Fibroblast of upper back skin (primary cell): ENCODE measurements around the gene SDK2.

Source experiments
- DNase-seq: peaks from one replicate; pipeline ENCODE4 v3.0.0-alpha.2; 2013

SDK2 gene

DNA sequence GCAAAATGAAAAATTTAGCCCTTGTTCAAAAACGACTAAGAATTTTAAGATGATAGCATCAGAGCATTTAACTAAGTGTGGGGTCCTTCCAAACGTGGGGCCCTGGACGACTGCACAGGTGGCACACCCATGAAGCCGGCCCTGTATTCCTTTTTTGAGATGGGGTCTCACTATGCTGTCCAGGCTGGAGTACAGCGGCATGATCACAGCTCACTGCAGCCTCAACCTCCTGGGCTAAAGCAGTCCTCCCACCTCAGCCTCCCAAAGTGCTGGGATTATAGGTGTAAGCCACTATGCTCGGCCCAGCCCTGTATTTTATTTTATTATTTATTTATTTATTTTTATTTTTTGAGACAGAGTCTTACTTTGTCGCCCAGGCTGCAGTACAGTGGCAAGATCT lies 241.8 kb downstream of the SDK2 start:
- no peak for DNase-seq

DNA sequence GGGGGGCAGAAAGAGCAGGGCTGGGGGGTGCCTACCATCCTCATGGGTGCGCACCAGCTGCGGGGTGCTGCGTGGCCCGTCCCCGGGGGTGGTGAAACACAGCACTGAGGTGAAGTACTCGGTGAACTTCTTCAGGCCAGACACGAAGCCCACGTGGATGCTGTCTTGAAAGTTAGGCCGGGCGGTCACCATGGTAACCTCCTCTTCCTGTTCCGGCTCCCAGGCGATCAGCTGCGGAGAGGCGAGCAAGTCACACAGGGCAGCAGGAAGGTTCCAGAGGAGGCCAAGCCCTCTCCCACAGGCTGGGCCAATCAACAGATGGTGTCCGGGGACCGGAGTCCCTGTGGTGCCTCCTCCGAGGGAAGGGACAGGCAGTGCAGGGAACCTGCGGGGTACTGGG lies 242.3 kb downstream of the SDK2 start:
- DNase-seq = peak; percentile 19

DNA sequence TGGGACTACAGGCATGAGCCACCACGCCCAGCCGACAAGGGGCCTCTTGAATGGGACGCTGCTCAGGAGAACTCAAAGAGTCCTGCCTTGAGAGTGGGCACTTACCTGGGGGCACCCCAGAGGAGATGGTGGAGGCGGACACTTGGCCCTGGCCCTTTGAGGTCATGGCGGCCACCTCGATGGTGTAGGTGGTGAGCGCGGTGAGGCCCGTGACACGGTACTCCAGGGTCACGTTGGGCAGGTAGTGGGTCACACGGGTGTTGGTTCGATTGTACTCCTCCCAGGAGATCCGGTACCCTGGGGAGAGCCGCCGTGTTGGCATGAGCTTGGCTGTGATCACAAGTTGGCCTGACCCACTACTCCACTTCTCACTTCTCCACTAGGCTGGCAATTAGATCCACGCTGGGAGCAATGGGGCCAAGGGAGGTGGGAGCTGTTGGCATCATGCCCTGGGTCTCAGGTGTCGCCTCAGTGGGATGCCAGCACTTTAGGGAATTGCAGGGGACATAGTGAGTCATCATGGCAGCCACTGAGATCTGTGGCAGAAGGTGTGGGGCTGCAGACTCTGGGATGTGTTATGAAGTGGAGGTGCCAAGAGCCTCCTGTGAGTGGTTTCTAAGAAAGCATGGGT lies 243.2 kb downstream of the SDK2 start:
- no peak for DNase-seq

DNA sequence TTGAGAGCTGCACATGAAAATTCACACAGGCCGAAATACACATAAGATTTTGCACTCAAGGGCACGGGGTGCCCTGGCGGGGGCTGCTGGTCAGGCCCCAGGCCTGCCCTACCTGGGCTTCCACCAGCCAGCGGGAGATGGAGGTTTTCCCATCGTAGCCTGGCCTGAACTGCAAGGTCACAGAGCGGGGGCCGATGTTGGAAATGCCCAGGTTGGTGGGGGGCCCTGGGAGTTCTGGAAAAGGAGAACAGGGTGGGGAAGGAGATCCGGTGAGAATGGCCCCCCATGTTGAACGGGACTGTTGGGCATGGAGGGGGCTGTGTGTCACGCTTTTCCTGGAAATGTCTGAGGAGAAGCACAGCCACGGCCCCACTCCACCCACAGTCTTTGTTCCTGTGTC lies 245.2 kb downstream of the SDK2 start:
- DNase-seq = no peak

DNA sequence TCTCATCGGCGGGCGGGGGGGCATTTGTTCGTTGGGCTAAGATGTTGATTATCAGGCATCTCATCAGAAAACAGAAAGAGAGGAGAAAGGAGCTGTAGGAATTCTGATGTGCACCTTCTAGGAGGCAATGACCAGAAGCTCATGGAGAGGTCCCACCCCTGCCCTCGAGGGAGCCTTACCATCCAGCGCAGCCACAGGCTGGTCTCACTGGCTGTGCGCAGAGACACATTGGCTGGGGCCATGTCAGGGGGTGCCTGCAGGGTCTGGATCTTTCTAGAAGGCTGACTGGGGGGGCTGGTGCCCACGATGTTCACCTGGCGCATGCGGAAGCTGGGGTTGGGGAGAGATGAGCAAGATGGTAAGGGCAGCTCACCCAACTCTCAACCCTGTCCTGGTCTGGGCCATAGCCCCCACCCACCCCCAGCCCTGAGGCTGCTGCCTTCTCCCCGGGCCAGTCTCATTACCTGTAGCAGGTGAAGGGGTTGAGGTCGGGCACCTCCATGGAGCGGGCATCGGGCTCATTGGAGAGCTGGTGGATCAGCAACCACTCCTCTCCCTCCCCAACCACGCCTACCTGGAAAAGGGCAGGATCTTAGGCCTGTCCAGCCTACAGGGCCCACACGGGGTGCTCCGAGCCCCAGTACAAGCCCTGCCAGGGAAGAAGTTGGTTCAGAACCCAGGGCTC lies 246.2 kb downstream of the SDK2 start:
- DNase-seq = no peak

DNA sequence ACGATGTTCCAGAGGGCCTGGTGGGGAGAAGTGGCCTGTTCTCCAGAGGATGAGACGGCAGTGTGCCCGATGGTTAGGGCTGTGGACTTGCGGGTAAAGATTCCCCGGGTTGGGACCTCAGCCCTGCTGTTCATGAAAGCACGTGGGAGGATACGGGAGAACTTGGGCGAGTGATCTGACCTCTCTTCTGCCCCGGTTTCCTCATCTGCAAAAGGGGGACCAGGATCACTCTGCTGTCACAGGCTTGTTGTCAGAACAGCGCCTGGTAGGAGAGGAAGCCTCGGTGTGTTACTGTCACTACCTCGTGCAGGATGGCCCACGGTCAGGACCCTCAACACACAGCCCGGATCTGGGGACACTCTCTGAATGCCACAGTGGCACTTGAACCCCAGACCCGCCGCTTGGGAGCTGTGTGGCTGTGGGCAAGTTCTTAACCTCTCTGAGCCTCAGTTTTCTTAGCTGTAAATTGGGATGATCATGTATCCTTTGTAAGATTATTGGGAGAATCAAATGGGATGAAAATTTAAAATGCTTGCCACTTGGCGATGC lies 246.9 kb downstream of the SDK2 start:
- no peak for DNase-seq

DNA sequence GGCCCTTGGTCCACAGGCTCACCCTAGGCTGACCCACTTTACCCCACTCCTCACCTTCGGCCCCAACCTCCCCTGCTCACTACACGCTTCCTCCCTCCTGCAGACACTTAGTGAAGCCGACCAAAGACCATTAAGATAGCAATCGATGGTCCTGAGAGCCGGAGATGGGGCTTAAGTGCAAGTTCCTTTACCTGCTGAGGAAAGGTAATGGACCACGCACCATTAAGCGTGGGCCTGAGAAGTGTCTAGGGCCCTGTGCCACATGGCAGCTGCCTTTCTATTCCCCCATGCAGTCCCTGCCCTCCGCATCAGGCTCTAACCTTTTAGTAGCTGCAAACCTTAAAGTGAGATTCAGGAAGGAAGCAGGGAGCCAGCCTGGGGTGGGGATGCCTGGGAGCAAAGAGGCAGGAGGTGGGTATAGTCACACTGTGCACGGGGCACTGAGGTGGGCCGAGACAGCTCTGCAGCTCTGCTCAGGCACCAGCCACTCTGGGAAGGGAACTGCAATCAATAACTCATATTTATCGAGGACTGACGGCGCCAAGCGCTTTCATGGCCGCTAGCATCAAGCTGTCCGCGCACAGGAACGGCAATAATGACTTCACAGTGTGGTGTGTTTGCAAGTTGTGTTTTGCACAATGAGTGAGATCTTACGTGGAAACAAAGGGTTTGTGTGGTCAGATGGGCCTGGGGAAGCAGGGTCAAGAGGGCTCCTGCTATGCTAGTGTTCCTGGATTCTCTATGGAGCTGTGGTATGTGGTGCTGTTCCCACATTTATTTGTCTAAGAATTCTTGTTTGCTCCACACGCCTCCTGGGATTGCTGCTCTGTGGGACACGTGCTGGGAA lies 247.6 kb downstream of the SDK2 start:
- no peak for DNase-seq

DNA sequence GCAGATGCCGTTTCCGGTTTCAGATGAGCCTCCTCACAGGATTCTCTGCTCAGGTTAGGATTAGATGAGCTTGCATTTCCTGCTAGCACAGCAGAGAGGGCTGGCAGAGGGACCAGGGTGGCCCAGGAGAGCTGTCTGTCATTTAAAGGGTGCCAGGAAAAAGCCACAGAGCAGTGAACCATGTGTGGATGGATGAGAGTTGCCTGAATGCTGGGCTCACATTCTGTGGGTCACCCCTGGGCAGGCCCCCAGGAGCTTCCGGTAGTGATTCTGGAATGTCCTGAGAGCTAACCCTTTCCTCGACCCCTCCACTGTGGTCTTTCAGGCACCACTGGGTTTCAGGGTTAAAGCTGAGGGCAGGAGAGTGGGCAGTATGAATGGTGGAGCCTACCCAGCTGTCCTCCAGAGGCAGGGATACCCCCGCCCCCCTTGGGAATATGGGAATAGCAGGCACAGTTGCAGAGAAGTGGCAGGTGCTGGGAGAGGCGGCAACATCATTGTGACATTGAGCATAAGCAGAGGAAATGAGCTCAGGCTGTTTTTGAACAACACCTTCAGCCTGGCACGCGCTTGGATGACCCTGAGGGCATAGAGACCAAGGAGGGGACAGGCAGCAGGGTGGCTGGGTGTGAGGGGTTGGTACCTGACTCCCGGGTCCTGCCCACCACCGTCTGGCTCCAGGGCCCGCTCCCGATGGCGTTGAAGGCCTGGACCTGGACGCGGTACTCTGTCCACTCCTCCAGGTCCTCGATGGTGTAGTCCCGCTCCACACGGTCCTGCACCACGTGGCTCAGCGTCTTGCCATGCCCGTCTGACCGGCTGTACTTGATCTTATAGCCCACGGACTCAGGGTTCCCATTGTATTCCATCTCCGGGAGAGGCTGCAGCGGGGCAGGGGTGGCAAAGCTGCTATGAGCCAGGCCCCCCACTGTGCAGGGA lies 249.5 kb downstream of the SDK2 start:
- DNase-seq = no peak

DNA sequence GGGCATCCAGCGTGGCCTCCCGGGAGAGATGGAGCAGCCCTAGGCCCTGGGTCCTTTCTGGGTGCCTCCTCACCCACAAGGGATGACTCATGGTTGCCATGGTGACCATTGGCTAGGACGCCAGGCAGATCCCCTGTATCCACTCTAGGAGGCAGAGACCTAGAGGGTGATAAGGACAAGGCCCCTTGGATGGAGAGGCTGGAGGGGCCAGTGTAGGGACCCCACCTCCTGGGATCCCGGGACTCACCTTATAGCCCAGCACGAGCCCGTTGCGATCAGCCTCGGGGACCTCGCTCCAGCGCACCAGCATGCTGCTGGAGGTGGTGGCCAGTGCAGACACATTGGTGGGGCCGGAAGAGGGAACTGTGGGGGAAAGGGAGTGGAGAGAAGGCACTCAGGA lies 250.3 kb downstream of the SDK2 start:
- DNase-seq = peak; percentile 39

DNA sequence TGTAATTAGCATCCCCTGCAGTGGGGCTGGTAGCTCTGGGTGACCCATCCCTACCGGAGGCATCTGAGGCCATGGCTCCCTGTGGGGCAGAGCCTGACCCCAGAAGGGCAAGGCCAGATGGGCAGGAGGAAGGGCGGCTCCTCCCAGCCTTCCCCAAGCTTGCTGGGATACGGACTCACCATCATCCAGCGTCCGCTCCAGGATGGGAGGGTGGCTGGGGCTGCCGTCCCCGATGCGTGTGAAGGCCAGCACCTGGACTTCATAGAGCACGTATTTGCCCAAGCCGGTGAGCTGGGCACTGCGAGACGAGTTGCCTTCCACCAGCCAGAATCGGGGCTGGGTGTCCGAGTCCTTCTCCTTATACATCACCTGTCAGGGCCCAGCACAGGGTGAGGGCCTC lies 250.9 kb downstream of the SDK2 start:
- no peak for DNase-seq

DNA sequence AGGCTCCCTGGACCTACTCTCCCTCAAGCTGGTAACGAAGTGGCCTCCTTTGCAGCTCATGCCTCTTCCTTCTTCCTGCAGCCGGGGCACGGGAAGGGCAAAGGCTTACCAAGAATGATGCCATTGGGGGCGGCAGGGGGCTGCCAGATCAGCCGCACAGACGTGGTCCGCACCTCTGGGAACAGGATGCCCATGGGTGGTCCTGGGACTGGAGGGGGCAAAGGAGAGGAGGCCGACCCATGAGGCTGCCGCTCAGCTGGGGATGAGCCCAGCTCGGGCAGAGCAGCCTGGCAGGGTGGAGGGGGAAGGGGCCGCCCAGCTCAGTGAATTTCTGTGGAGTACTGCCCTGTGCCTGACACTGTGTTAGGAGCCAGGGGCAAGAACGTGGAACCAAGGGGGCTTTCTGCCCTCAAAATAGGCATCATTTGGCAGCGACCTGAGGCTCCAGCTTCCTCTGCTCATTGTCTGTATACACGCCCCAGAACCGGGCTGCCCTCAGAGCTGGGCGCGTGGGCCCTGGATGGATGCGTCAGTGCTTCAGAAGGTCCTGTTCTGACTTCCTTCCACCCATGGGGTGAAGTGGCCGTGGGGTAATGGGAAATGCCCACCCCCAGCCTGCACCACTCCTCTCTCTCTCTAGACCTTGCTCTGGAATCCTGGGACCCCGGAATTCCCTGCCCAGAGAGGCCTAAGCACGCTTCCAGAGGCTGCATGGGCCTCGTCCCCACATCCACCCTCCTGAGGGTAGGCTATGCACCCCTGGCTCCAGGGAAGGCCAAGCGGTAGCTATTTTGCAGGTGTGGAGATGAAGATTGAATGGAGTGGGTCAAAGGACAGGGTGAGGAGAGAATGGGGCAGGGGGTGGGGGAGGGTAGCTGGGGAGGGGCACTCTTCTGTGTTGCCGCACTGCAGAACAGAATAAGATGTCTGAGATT lies 252.6 kb downstream of the SDK2 start:
- no peak for DNase-seq

DNA sequence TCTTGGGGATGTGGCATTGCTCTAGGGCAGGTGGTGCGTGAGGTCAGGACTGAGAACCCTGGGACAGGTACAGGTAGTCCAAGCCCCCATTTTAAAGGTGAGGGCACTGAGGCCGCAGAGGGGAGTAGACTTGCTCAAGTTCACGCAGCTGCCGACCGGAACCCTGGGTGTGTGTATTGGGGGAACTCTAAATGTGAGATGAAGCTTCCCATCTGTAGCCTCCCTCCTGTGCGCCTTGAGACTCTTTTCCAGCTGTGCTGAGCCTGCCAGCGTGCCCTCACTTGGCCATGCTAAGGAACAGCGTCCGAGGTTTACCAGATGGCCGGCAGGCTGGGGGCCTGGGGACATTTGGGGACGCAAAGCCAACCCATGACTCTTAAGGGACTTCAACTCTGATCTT lies 253.4 kb downstream of the SDK2 start:
- no peak for DNase-seq

DNA sequence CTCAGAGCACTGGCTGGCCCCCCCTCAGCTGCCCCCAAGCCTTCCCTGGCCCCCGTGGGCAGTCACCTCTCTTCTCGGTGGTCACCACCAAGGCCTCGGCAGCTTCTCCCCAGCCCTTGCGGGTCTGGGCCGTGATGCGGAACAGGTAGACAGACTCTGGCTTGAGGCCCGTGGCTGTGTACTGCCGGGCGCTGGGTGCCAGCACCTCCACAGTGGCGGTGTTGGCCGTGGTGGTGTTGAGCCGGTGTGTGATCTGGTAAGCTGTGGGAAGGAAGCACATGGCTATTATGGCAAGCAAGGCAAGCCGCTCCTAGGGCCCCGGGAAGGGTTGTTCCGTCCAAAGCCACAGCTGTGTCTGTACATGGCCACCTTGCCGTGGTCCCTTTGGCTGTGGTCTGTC lies 254.0 kb downstream of the SDK2 start:
- DNase-seq = no peak

DNA sequence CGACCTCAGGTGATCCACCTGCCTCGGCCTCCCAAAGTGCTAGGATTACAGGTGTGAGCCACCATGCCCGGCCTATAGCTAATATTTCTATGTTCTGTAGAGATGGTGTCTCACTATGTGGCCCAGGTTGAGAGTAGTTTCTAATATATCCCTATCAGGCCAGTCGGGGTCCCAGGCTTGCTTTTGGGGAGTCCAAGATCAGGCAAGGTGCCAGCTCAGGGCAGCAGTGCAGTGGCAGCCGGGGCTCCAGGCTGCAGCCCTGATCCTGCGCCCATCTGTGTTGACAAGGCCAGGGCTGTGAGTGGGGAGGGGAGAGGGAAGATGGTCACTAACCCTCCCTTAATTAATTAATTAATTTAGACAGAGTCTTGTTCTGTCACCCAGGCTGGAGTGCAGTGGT lies 254.8 kb downstream of the SDK2 start:
- no peak for DNase-seq

DNA sequence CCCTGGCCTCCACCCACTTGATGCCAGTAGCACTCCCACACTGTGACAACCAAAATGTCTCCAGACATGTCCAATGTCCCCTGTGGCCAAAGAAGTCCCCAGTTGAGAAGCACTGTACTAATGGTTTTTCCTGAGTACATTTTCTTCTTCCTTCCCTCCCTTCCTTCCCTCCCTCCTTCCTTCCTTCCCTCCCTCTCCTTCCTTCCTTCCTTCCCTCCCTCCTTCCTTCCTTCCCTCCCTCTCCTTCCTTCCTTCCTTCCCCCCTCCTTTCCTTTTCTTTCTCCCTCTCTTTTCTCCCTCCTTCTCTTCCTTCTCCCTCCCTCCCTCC lies 255.7 kb downstream of the SDK2 start:
- no peak for DNase-seq

DNA sequence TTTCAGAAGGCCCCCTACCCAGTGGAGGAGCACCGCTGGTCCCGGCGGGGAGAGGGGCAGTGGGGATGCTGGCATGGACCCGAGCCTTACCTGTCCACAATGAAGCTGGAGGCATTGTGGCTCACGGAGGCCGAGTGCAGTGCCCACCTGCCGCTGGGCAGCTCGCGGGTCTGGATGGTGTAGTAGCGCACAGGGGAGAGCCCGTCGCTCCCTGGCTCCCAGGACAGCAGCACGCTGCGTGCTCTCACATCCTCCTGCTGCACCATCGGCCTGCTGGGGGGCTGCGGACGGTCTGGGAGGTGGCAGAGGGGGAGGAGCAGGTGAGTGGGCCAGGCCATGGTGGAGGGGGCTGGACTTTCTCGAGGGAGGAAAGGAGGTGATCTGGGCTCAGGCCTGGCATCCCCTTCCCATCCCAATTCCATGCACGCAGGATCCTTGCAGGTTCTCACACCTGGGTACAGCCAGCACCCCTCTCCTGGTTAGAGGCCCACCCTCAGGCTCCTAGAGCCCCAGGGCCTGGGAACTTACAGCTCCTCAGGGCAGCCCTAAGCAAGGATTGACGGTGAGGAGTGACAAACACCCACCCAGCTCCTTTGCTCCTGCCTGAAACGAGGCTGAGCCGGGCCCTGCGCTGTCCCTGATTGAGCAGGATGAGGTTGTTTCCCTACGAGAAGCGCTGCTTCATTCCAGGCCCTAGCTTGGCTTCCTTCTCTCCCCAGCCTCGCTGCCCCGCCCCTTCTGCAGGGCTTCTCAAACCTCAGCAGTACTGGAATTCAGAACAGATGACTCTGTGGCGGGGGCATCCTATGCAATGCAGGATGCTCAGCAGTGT lies 256.3 kb downstream of the SDK2 start:
- DNase-seq = peak; percentile 69

DNA sequence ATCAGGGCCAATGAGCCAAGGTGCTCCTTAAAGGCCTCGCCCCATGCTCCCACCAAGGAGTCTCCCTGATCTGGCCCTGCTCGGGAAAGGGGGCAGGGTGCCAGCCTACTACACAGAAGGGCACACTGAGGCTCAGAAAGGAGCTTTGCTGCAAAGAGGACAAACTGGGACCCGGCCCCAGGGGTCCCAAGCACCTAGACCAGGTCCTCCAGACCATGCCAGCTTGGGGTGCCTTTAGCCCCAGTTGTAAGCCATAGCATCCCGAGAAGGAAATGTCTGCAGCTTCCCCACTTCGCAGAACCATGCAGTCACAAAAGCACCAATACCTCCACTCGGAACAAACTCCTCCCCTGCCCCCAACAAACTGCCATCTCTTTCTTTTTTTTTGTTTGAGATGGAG lies 257.7 kb downstream of the SDK2 start:
- no peak for DNase-seq

DNA sequence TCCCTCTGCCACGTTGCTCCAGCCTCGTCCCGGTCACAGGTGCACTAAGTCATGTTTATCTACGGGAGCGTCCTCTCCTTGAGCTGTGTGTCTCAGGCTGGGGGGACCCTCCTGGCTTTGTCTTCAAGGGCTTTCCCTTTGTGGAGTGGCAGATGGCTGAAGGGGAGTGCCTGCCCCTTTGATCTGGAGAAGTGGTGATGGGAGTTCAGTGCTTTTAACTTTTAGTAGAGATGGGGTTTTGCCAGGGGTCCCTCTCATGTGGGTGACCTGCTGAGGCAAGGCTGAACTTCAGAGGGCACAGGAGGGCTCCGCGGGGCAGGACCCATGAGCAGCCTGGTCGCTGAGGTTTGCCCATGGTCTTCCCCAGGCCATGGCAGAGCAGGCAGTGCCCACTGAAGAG lies 259.3 kb downstream of the SDK2 start:
- DNase-seq = no peak

DNA sequence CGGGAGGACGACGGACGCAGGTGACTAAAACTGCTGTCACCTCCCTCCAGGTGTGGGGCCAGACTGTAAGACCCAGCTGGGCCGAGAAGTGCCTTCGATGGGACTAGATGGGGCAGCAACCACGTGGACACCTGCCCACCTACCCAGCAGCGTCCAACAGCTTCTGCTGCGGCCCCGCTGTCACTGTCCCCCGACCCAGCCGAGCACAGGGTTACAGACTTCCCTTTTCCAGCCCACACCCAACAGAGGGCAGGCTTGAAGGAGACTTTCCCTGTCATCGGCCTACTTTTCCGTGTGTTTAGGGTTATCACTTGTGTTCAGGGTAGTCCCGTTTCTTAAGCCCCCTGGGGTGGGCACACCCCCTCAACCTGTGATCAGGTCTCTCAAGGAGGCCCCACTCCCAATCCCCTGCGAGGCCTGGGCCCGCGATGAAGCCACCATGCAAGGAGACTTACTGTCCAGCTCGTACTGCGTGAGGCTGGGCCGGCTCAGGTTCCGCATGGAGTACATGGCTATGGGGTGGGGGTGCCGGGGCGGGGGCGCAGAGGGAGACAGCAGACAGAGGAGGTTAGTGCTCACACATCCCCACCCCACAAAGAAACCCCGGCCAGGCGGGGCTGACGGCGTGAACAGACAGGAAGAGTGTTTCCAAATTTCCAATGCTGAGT lies 263.7 kb downstream of the SDK2 start:
- no peak for DNase-seq

DNA sequence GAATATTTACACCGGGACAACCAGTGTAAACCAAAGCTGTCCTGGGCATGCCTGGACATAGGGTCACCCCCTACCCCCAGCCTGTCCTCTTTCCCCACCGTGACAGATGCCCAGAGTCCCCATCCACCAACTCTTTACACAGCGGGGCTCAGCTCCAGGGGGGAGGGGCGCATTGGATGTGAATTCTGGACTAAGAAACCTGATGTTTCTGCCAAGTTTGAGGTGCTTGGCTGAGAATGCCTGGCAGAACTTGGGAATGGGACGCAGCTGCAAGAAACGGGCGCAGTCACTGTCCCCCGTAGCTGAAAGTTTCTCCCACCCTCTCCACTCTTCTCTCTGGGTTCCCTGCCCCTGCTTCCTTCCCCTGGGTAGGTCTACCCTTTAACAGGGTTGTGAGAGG lies 264.4 kb downstream of the SDK2 start:
- no peak for DNase-seq
